Natural killer cell (primary cell): ENCODE results near the gene TOGARAM2. TPM values are rescaled to one million over a fixed set of nuclear protein-coding genes. Genes with fewer than 3 reads are reported as not detected.
A peak's percentile ranks its signal among the peaks of the same experiment; 100 is the strongest.

ENCODE experiments used
- ATAC-seq, 3 donors: fragments of 150-1000 bp in 2 of 3; fragments of 200-7000 bp in 1 of 3; cut with Tn5 transposase; 1 replicate in 1 of 3; 2 replicates in 2 of 3; pipeline ENCODE4 v1.10.0; 2021; ENCODE audit warnings: mild to moderate bottlenecking in 2 of 3, moderate library complexity in 2 of 3
- DNase-seq, 2 donors: peaks; one replicate each; pipeline versions ENCODE4 v3.0.0 to v3.0.0-alpha.2; 2013 to 2021; ENCODE audit warnings: mixed read lengths in 1 of 2
- H3K27ac ChIP-seq: one replicate; pipeline ENCODE4 v1.5.1; 2013; ENCODE audit warnings: mild to moderate bottlenecking, low read length
- H3K27me3 ChIP-seq: one replicate; pipeline ENCODE4 v1.6.1; 2013; ENCODE audit warnings: low read length; ENCODE audit not compliant: control insufficient read depth, insufficient read depth
- H3K36me3 ChIP-seq: one replicate; pipeline ENCODE4 v1.6.1; 2013; ENCODE audit warnings: low read length; ENCODE audit not compliant: control insufficient read depth, insufficient read depth
- H3K4me1 ChIP-seq: one replicate; pipeline ENCODE4 v1.6.1; 2013; ENCODE audit warnings: low read length; ENCODE audit not compliant: control insufficient read depth, insufficient read depth
- H3K4me3 ChIP-seq: one replicate; pipeline ENCODE4 v1.5.1; 2013; ENCODE audit warnings: low read length
- H3K9me3 ChIP-seq: one replicate; pipeline ENCODE4 v1.6.1; 2013; ENCODE audit warnings: low read length; ENCODE audit not compliant: control insufficient read depth, insufficient read depth
- H3K27ac Mint-ChIP-seq, 2 donors: one replicate each; pipeline ENCODE4 v1.8.0; 2022; ENCODE audit warnings: mild to moderate bottlenecking in 2 of 2, mixed read lengths in 2 of 2, moderate library complexity in 1 of 2
- H3K27me3 Mint-ChIP-seq, 2 donors: one replicate each; pipeline ENCODE4 v1.8.0; 2022; ENCODE audit warnings: low read depth in 2 of 2, mixed read lengths in 2 of 2
- H3K36me3 Mint-ChIP-seq: one replicate; pipeline ENCODE4 v1.8.0; 2022; ENCODE audit warnings: mixed read lengths
- H3K4me1 Mint-ChIP-seq, 2 donors: one replicate each; pipeline ENCODE4 v1.8.0; 2022; ENCODE audit warnings: mixed read lengths in 2 of 2
- H3K4me3 Mint-ChIP-seq: one replicate; pipeline ENCODE4 v1.8.0; 2022; ENCODE audit warnings: mild to moderate bottlenecking, moderate library complexity, mixed read lengths
- H3K9me3 Mint-ChIP-seq, 2 donors: one replicate each; pipeline ENCODE4 v1.8.0; 2022; ENCODE audit warnings: mixed read lengths in 2 of 2
- CTCF ChIP-seq: fragments of 200-600 bp; IDR thresholded peaks from one replicate; pipeline ENCODE4 v1.8.0; 2022; ENCODE audit warnings: antibody characterized with exemption
- WGBS: methylation state at CpG from one replicate; pipeline ENCODE4 v1.1.7; 2013; ENCODE audit warnings: missing lambda C conversion rate; ENCODE audit not compliant: insufficient coverage; 5-methylcytosine and 5-hydroxymethylcytosine counted together
- intact Hi-C: fragments of 100-400 bp; cut with micrococcal nuclease; formaldehyde crosslinking; loops from one replicate; pipeline ENCODE4 v1.14.2; 2022
- total RNA-seq, 4 donors: library from RNA; stranded (reverse); fragments of 120-200 nt in 1 of 4; gene quantifications; one replicate each; pipeline versions ENCODE4 v1.2.3 to v1.2.4, GENCODE V29; 2013 to 2022

TOGARAM2 gene
- total RNA-seq, 3 donors from 2014 or later (not counting 1 experiment from before 2014, with no cell fraction given): 25.9 to 53.2 (median 30.8) TPM

GRCh38 chr2:29012211-29012681 is 31.1 kb downstream of the TOGARAM2 start:
- intact Hi-C loops: loop anchor here (5.0 to 10.0 kb wide), 5 partner anchors 187 to 1213 kb away; partner anchors contain the start of gene PPP1CB
- DNase-seq (peak; percentile 72 to 76), ATAC-seq (peak; percentile 21 to 50 (median 31))
- Mint-ChIP-seq H3K36me3 (no peaks in the 10 kb centered on the region), H3K4me1 (peaks cover 80 to 87% of the 10 kb centered on the region in 2 donors), H3K4me3 (peak overlapping the region; percentile 94), H3K27ac (peak overlapping the region; percentile 100), H3K27me3 (no peaks in the 10 kb centered on the region), H3K9me3 (no peaks in the 10 kb centered on the region)
- no peaks in the 10 kb centered on the region for H3K36me3 ChIP-seq
- 12% methylated on average over 9 of the region's 9 CpGs for WGBS
- H3K9me3 ChIP-seq: no peaks in the 10 kb centered on the region
- peak overlapping the region; percentile 100 for H3K27ac ChIP-seq
- no peaks in the 10 kb centered on the region for H3K27me3 ChIP-seq
- TF ChIP-seq CTCF: no peak
- peaks cover 92% of the 10 kb centered on the region for H3K4me1 ChIP-seq
- H3K4me3 ChIP-seq: peak overlapping the region; percentile 20

GRCh38 chr2:29013057-29013780 is 32.1 kb downstream of the TOGARAM2 start:
- peak in 1 of 2 donors; percentile 42 for DNase-seq
- no peak overlapping the region for H3K4me3 ChIP-seq
- peaks cover 100% of the 10 kb centered on the region for H3K4me1 ChIP-seq
- H3K27me3 Mint-ChIP-seq: no peaks in the 10 kb centered on the region
- H3K9me3 ChIP-seq: no peaks in the 10 kb centered on the region
- peaks cover 3% of the 10 kb centered on the region for H3K36me3 ChIP-seq
- no peaks in the 10 kb centered on the region for H3K9me3 Mint-ChIP-seq
- H3K27me3 ChIP-seq: no peaks in the 10 kb centered on the region
- peak; percentile 13 for TF ChIP-seq CTCF
- peak overlapping the region; percentile 94 for H3K4me3 Mint-ChIP-seq
- H3K27ac Mint-ChIP-seq: peak overlapping the region; percentile 100
- no peak for ATAC-seq
- H3K4me1 Mint-ChIP-seq: peaks cover 86 to 92% of the 10 kb centered on the region in 2 donors
- H3K27ac ChIP-seq: peak overlapping the region; percentile 100
- WGBS: 77% methylated on average over 11 of the region's 11 CpGs
- H3K36me3 Mint-ChIP-seq: no peaks in the 10 kb centered on the region
- intact Hi-C loops: loop anchor here (5.0 to 10.0 kb wide), 5 partner anchors 188 to 1212 kb away; partner anchors contain the start of gene PPP1CB

- H3K4me1 Mint-ChIP-seq: peaks cover 78 to 85% of the 10 kb centered on the region in 2 donors
- peak overlapping the region; percentile 100 for H3K27ac Mint-ChIP-seq
- Histone ChIP-seq H3K9me3 (no peaks in the 10 kb centered on the region), H3K4me1 (peaks cover 90% of the 10 kb centered on the region), H3K27me3 (no peaks in the 10 kb centered on the region), H3K27ac (peak overlapping the region; percentile 100), H3K4me3 (peak overlapping the region; percentile 34), H3K36me3 (peaks cover 4% of the 10 kb centered on the region)
- no peaks in the 10 kb centered on the region for H3K27me3 Mint-ChIP-seq
- no peaks in the 10 kb centered on the region for H3K36me3 Mint-ChIP-seq
- intact Hi-C loops: loop anchor here (2.0 to 10.0 kb wide), 6 partner anchors 182 to 1210 kb away; partner anchors contain the start of gene PPP1CB
- DNase-seq (no peak), ATAC-seq (no peak)
- peak overlapping the region; percentile 94 for H3K4me3 Mint-ChIP-seq
- TF ChIP-seq CTCF: no peak
- H3K9me3 Mint-ChIP-seq: no peaks in the 10 kb centered on the region
- WGBS: 18% methylated on average over 8 of the region's 8 CpGs
Measured at GRCh38 chr2:29014331-29014730, 33.2 kb downstream of the TOGARAM2 start.
